SKM-1 treated with dmso at 0.1 percent for 144 hours (cell line): Measurements from ENCODE around the gene UBR7.
A peak's percentile ranks its signal among the peaks of the same experiment; 100 is the strongest.
"Not testable (repeated sequence)": the region's sequence is repeated elsewhere in the genome, so short reads cannot be mapped to it uniquely, and the experiment has no call there.

Experiments
- DNase-seq: peaks from one replicate; lab custom pipeline; 2025; ENCODE audit not compliant: unreplicated experiment; lab: John Stamatoyannopoulos, UW

The UBR7 gene

GRCh38 chr14:93206793-93207467 lies at the start of gene UBR7, which contains the start of gene GON7:
Gene UBR7 (plus strand): TSS chr14:93207256. CDS start chr14:93207292, 36 bp downstream.
Gene GON7 (minus strand): TSS chr14:93207065. CDS start chr14:93207037, 28 bp downstream.
- peak; percentile 86 for DNase-seq

- not testable (repeated sequence) for DNase-seq
Measured at GRCh38 chr14:93158349-93158748, 48.7 kb upstream of the UBR7 start.

- DNase-seq, result not testable (repeated sequence)
Measured at GRCh38 chr14:93159625-93160352, 47.3 kb upstream of the UBR7 start.

- no peak for DNase-seq
Measured at GRCh38 chr14:93160353-93160801, 46.7 kb upstream of the UBR7 start.

- no peak for DNase-seq
Measured at GRCh38 chr14:93161411-93161940, 45.6 kb upstream of the UBR7 start.

GRCh38 chr14:93163564-93163963 lies 43.5 kb upstream of the UBR7 start:
- no peak for DNase-seq

GRCh38 chr14:93165271-93166265 lies 41.5 kb upstream of the UBR7 start:
- not testable (repeated sequence) for DNase-seq

- not testable (repeated sequence) for DNase-seq
Measured at GRCh38 chr14:93168610-93169009, 38.4 kb upstream of the UBR7 start.

GRCh38 chr14:93169619-93170018 lies 37.4 kb upstream of the UBR7 start:
- DNase-seq, result not testable (repeated sequence)

GRCh38 chr14:93170141-93170540 lies 36.9 kb upstream of the UBR7 start:
- DNase-seq, result not testable (repeated sequence)

- DNase-seq, result no peak
Measured at GRCh38 chr14:93171376-93171775, 35.7 kb upstream of the UBR7 start.

- DNase-seq, result no peak
Measured at GRCh38 chr14:93173943-93174395, 33.1 kb upstream of the UBR7 start.

GRCh38 chr14:93174731-93175130 lies 32.3 kb upstream of the UBR7 start:
- not testable (repeated sequence) for DNase-seq

- DNase-seq, result no peak
Measured at GRCh38 chr14:93175492-93175891, 31.6 kb upstream of the UBR7 start.

GRCh38 chr14:93183596-93184317 lies 23.3 kb upstream of the UBR7 start:
- DNase-seq, result no peak

GRCh38 chr14:93184391-93185348 lies 22.4 kb upstream of the UBR7 start, which contains the start of the genes LYSET and MOAP1:
Gene LYSET (plus strand): TSS chr14:93185317. CDS start chr14:93185406, 89 bp downstream.
Gene MOAP1 (minus strand): TSS chr14:93184897. CDS start chr14:93184242, 655 bp downstream.
- peak; percentile 54 for DNase-seq

GRCh38 chr14:93185349-93185720 lies 21.7 kb upstream of the UBR7 start:
- no peak for DNase-seq

- DNase-seq, result no peak
Measured at GRCh38 chr14:93186466-93186865, 20.6 kb upstream of the UBR7 start.

GRCh38 chr14:93186956-93187355 lies 20.1 kb upstream of the UBR7 start:
- no peak for DNase-seq
